Activated T-cell treated with anti-CD3 and anti-CD28 coated beads for 24 hours (primary cell): ENCODE measurements around the gene RARS1.
"Not testable (repeated sequence)": the region's sequence is repeated elsewhere in the genome, so short reads cannot be mapped to it uniquely, and the experiment has no call there.

Experiments used
- DNase-seq: peaks from one replicate; pipeline ENCODE4 v3.0.0-alpha.2; 2020; ENCODE audit warnings: low read depth

RARS1 gene

DNA sequence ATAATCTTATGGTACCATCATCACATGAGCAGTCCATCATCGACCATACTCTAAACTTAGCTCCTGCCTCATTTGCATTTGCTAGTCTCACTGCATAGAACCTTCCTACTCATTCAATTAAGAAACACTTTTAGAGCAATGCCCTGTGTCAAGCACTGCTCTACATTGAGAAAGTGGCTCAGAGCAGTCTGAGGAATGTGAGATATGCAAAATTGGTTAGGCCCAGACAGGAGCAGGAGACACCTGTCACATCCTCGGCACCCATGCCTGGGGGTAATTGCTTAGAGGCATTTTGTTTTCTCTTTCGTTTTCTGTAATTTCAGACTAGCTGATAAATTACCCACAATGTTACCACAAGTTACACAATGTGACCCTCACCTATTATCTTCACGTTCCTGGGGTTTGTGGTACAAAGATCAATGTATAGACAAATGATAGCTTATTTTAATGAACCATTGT lies 4.9 kb upstream of the RARS1 start:
- no peak for DNase-seq

DNA sequence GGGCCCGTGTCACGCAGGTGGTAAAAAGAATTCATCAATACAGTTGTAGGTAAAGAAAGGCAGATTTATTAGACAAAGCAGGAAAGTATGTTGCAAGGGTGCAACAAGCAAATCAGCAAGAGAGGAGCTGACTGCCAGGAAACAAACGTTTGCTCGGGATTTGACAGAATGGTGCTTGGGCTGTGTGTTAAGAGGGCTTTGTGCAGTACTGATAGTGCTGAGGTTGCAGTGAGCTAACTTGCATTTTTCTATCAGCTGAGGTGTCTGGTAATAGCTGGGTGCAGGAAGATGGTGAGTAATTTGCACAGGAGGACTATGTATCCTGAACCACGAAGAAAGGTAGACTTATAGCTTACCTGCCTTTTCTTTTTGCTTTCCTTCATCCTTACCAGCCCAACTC lies 3.9 kb upstream of the RARS1 start:
- DNase-seq = no peak

DNA sequence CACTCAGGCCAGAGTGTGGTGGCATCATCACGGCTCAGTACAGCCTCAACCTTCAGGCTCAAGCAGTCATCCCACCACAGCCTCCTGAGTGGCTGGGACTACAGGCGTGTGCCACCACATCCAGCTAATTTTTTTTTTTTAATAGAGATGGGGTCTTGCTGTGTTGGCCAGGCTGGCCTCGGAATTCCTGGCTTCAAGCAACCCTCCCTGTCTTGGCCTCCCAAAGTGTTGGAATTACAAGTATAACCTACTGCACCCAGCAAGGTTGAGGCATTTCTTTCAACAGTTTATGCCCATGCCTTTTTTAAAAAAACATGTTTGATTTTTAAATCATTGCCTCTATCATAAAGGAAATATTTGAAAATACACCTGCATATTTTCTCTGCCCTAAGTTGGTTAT lies 2.8 kb downstream of the RARS1 start:
- no peak for DNase-seq

DNA sequence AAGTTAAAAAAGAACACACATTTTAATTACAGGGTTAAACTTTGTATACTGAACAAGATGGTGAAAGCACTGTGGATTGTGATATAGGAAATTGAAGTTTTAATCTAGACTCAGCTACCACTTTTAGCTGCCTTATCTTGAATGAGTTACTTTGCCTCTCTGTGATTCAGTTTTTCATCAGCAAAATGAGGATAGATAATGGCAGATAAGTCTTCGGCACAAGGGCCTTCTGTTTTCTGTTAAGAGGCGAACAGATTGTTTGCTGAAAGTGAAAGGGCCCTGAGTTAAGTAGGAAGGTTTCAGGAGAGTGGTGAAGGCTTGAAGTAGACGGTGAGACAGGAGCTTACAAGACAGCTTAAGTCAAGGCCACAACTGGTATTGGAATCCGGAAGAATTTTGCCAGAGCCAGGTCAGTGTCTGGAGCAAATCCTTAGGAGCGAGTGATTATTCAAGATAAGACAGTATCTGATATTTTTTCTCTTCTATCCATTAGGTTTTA lies 7.8 kb downstream of the RARS1 start:
- DNase-seq = no peak

DNA sequence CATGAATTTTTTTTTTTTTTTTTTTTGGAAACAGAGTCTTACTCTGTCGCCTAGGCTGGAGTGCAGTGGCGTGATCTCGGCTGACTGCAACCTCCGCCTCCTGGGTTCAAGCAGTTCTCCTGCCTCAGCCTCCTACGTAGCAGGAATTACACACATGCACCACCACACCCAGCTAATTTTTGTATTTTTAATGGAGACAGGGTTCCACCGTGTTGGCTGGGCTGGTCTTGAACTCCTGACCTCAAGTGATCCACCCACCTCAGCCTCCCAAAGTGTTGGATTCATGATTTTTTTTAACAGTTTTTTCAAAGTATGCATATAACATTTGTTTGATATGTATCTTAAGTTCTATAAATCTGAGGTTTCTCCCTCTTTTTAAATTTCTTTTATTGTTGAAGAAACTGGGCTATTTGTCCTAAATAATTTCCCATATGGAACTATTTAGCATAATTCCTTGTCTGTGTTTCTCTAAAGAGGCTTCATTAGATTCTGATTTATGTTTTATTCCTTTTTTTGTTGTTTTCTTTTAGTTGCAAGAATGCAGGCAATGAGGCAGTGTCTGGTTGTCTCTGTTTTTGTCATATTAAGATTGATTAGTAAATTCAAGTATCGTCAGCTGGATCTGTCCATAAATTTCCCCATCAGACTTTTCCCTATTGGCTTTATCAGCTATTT lies 16.4 kb downstream of the RARS1 start:
- DNase-seq = no peak

DNA sequence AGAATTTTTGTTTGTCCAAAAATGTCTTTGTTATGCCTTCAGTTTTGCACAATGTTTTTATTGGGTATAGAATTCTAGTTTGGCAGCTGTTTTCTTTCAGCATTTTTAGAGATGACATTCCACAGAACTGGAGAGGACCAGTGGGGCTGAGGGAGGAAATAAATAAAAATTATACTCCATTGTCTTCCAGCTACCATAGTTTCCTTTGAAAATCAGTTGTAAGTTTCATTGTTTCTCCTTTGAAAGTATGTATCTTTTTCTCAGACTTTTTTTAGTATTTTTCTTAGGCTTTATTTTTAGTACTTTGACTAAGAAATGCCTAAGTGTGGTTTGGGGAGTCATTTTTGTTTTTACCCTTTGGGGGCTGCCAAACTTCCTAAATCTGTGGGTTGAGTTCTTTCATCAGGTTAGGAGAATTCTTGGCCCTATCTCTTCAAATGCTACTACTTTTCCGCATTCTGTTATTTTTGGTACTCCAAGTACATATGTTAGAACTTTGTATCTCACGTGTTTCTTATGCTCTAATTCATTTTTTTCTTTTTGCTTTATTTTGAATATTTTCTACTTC lies 27.7 kb downstream of the RARS1 start:
- no peak for DNase-seq

DNA sequence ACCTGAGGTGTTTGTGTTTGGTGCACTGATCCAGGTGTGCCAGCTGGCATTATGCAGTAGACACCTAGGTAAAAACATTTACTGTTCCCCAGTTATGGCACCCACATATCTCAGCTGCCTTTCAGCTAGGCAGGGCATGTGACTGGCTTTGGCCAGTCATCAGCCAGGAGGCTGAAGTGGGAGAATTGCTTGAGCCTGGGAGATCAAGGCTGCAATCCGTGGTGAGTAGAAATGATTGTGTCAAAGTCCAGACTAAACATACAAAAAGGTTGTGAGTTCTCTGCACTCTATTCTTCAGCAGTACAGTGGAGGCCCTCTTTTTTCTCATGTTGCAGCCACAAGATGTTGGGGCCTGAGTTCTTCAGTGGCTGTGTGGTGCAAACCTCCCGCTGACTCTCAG lies 39.6 kb downstream of the RARS1 start:
- no peak for DNase-seq

DNA sequence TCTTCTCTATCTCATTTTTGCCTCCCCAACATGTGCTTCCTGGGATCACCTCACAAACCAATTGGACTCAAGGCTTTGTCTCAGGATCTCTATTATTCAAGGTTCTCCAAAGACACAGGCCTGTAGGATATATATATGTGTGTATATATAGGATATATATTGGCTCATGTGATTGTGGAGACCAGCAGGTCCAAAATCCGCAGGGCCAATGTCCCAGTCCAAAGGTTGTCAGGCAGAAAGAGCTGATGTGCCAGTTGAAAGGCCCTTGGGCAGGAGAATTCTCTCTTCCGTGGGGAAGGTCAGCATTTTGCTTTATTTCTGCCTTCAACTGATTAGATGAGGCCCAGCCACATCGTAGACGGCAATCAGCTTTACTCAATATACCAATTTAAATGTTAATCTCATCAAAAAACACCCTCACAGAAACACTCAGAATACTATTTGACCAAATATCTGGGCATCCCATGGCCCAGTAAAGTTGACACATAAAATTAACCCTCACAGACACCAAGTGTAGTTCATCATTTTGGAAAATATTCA lies 41.6 kb downstream of the RARS1 start:
- no peak for DNase-seq

DNA sequence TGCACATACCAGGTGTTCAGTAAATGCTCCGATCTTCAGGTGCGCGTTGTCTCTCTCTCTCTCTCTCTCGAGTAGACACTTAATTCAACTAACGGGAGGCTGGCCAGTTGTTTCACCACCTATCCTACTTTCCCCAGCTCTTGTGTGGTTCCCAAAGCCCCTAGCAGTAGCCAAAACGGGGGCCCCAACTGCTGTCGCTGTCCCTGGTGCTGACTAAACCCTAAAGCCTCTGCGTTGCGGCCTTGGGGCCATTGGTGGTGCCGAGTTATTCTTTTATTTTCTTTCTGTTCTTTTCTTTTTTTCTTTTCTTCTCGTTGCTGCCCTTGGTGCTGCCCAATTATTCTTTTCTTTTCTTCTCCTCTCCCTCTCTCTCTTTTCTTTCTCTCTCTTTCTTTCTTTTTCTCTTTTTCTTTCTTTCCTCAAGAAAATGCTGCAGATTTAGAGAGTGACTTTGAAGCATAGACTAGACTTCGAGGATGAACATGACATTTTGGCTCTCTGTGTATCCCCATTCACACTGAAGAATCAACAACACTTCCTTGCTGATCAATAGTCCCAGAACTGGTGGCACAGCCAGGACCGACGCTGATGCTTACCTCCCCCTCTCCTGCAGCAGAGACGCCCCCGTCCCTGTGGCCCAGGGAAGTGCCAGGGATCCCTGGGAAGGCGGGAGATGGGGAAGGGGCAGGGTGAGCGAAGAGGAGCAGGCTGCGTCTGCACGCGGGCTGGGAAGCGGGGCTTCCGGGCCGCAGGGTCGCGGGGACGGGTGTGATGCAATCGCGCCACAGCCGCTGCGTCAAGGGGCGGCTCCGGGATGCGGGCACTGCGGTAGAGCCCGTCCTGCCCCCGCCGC lies 42.5 kb downstream of the RARS1 start, which contains the start of gene FBLL1:
Gene FBLL1, plus strand, starts transcription at position 785 of the 853 bp plus-strand sequence. CDS start 200 bp downstream, outside the sequence.
- no peak for DNase-seq

DNA sequence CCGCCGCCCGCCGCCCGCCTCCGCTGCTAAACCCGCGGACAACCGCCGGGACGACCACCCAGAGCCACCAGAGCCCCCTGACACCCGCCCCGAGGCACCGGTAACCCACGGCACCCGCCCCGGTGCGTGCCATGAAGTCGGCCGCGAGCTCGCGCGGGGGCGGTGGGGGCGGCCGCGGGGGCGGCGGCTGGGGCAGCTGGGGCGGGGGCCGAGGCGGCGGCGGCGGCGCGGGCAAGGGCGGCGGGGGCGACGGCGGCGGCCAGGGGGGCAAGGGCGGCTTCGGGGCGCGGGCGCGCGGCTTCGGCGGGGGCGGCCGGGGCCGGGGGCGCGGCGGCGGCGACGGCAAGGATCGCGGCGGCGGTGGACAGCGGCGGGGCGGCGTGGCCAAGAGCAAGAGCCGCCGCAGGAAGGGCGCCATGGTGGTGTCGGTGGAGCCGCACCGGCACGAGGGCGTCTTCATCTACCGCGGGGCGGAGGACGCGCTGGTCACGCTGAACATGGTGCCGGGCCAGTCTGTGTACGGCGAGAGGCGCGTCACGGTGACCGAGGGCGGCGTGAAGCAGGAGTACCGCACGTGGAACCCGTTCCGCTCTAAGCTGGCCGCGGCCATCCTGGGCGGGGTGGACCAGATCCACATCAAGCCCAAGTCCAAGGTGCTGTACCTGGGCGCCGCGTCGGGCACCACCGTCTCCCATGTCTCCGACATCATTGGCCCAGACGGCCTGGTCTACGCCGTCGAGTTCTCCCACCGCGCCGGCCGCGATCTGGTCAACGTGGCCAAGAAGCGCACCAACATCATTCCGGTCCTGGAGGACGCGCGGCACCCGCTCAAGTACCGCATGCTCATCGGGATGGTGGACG lies 43.3 kb downstream of the RARS1 start:
- DNase-seq = no peak

DNA sequence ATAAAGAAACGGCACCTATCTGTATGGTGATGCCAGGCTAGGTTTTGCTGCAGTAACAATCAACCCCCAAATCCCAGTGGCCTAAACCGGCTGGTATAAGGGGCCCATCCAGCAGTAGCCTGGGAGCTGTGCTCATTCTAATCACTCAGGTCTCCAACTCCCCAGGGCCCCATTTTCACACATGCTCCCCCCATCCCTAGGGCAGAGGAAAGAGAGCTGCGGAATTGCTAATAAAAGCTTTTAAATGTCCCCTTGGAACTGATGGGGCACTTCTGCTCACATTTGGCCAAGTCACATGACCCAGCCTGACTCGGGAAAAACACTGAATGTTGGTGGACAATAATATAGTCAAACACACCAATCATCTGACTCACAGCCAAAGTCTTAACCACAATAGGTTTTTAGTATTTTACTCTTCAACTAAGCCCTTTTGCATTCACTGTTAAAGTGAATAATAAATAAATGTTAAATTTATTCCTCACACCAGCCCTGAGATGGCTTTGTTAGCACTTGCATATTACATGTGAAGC lies 44.4 kb downstream of the RARS1 start:
- no peak for DNase-seq

DNA sequence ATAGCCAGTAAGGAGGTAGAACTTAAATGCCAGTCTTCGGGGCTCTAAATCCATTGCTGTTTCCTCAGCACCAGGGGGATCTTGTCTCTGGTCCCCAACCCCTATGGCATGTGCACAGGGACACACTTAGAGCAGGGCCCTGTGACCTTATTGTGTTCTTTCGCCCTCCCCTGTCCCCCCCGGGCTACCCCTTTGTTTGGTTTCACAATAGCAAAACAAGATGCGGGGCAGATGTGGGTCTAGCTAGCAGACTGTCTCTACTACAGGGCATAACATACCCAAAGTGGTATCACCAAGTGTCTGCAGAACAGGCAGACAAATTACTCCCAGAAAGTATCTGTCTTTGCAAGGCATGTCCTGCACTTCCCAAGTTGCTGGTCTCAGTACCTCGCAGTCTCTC lies 44.9 kb downstream of the RARS1 start:
- no peak for DNase-seq

DNA sequence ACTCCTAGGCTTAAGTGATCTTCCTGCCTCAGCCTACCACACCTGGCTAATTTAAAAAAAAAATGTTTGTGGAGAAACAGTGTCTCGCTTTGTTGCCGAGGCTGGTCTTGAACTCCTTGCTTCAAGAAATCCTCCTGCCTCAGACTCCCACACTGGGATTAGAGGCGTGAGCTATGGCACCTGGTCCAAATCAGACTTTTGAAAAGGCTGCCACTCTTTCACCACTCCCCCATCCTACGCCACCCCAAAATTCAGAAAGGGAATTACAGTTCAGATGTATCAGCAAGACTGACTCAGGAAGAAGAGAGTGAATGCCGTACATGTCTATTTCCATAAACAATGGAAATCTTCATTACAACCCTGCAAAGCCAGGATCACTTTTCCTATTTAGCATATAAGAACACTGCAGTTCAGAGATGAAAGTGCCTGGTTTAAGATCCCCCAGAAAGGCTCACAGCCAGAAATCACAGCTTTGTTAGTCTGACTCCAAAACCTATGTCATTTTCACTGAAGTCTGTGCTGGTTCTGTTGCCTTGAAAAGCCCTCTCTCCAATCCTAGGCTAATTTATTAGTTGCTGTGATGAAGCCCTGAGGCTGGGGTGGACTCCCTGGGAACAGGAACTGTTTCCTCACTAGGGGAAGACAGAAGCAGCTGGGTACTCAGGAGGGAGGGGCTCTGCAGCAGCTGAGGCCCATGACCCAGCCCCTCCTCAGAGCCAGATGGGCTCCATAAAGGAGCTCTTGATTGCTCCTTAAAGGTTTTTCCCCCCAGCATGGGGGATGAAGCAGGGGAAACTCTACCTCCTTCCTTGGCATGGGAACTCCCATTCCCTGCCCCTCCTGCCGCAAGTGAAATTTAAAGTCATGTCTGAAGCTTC lies 46.0 kb downstream of the RARS1 start:
- no peak for DNase-seq

DNA sequence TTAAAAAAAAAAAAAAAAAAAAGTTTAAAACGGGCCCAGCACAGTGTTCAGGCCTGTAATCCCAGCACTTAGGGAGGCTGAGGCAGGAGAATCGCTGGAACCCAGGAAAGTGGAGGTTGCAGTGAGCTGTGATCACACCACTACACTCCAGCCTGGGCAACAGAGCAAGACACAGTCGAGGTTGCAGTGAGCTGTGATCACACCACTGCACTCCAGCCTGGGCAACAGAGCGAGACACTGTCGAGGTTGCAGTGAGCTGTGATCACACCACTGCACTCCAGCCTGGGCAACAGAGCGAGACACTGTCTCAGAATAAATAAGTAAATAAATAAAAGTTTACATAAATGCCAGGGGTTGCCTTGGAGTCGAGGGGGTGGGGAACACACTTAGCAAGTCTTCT lies 48.1 kb downstream of the RARS1 start:
- not testable (repeated sequence) for DNase-seq

DNA sequence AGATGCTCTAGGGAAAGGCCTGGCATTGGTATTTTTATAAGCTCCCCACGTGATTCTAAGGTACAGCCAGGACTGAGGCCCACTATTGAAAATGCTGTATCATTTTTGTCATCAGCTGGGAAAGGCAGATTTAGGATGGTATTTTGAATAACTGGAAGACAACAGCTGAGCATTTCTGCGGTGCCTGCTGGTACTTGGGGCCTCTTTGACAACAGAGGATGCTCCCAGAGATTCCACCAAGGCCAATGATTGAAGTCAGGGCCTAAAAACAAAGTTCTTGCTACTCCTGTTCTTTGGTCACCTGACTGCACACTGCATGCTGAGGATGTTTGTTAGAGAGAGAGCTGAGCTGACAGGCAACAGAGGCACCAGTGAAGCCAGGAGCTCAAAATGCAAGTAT lies 50.9 kb downstream of the RARS1 start:
- DNase-seq = no peak

DNA sequence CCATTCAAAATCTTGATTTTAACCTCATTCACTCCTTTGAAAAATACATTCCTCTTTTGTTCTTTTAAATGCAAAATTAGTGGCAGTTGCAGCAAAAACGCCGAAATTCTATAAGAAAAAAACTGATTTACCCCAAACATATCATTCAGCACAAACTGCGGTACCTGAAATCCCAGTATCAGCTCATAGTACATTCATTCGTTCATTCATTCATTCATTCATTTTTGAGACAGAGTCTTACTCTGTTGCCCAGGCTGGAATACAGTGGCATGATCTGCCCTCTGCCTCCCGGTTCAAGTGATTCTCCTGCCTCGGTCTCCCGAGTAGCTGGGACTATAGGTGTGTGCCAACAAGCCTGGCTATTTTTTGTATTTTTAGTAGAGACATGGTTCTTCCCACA lies 63.3 kb downstream of the RARS1 start:
- DNase-seq = no peak

DNA sequence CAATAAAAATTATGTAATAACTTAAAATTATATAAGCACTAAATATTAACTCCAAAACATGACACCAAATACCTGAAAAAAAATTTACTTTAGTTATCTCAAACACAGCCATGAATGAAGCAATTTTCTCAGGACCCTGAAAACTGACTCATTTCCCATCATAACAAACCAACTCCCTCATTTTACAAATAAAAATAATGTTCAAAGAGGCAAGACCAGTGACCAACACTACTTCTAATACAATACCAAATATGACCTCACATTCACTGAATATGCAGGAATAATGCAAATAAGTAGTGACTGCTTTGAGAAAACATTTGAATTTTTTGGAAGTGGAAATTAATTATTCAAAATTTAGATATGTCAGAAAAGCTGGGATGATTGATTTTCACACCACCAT lies 64.4 kb downstream of the RARS1 start:
- no peak for DNase-seq

DNA sequence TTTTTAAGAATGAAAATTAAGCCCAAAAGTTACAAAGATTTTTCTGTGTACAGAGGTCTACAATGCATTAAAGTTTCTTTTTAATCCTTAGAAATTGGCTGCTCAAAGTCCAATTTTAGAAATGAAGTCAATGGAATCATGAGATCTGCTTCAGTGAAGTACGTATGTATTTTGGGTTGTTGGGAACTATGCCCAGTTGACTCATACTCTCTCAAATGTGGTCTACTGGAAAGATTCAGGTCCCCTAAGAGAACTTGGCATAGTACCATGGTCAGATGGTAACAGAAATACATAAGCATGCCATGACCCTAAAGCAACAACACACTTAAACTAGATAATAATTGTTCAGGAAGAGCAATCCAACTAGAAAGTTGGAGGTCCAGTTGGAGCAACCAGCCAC lies 65.9 kb downstream of the RARS1 start:
- no peak for DNase-seq

DNA sequence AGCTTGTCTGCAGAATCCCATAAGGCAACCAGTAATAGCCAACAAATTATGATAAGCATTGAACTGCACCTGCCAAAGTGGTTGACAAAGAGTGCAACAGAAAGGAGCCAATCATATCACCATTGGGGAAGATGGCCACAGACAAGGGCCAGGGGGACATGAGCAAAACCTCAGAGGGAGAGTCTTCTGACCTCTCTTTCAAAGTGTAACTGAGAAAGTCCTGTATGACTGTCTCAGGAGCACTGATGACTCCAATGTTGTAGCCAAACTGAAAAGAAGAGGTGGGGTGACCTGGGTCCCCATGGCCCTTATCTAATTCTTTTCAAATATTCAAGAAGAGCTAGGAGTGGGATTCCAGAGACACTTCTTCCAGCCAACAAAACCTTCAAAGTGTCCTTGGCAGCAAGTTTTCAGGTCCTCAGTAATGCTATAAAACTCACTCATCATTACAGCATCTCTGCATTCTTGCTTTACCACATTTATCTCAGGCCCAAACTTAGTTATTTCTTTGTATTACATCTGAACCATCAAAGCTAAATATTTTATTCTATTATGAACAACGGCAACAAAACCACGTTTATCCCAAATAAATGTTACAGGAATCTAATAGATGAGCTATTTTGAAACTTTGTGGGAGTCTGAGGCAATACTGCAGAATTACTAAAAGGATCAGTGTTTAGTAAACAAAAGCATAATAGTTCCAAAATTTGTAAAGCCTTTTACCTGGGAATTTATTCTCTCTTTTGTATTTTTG lies 67.3 kb downstream of the RARS1 start:
- no peak for DNase-seq

DNA sequence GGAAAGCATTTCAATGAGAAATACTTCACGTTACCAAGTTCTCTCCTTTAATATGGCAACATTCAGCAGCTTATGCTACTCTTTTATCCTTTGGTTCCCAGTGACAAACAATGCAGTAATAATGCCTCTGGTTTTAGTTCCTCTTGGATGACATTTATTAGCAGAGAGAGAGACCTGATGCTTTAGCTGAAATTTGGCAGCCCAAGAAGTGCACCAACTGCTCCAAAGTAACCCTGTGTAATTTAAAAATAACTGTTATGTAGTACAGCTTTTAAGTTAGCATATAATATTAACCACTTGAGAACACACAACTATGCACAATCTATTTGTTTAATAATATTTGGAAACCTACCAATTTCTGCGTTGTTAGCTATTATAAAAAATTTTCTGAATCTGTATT lies 71.1 kb downstream of the RARS1 start:
- DNase-seq = no peak
